Measurements from ENCODE around the gene MS4A3. TPM values are rescaled to one million over a fixed set of nuclear protein-coding genes. Genes with fewer than 3 reads are reported as not detected.

MS4A3 gene
- total and polyA plus RNA-seq, 4 donors: 0.08 to 43.9 (median 0.23) TPM

DNA sequence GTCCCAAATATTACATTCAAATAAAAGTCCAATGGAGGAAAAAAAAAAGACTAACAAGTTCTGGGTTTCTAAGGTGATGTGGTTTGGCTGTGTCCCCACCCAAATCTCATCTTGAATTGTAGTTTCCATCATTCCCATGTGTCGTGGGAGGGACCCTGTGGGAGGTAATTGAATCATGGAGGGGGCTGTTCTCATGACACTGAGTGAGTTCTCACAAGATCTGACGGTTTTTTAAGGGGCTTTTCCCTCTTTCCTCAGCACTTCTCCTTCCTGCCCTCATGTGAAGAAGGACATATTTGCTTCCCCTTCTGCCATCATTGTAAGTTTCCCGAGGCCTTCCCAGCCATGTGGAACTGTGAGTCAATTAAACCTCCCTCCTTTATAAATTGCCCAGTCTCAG is 24.1 kb downstream of the MS4A3 start:
- no peaks in the 10 kb centered on the region for H3K36me3 ChIP-seq (ENCODE audit: control insufficient read depth in 4 of 4, insufficient read depth in 3 of 4, low read depth in 1 of 4, low read length in 3 of 4)
- TF ChIP-seq, protein P1, sequence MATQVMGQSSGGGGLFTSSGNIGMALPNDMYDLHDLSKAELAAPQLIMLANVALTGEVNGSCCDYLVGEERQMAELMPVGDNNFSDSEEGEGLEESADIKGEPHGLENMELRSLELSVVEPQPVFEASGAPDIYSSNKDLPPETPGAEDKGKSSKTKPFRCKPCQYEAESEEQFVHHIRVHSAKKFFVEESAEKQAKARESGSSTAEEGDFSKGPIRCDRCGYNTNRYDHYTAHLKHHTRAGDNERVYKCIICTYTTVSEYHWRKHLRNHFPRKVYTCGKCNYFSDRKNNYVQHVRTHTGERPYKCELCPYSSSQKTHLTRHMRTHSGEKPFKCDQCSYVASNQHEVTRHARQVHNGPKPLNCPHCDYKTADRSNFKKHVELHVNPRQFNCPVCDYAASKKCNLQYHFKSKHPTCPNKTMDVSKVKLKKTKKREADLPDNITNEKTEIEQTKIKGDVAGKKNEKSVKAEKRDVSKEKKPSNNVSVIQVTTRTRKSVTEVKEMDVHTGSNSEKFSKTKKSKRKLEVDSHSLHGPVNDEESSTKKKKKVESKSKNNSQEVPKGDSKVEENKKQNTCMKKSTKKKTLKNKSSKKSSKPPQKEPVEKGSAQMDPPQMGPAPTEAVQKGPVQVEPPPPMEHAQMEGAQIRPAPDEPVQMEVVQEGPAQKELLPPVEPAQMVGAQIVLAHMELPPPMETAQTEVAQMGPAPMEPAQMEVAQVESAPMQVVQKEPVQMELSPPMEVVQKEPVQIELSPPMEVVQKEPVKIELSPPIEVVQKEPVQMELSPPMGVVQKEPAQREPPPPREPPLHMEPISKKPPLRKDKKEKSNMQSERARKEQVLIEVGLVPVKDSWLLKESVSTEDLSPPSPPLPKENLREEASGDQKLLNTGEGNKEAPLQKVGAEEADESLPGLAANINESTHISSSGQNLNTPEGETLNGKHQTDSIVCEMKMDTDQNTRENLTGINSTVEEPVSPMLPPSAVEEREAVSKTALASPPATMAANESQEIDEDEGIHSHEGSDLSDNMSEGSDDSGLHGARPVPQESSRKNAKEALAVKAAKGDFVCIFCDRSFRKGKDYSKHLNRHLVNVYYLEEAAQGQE (IDR thresholded peaks at IDR 0.05): no peak
- TF ChIP-seq HNF4A (conservative IDR thresholded peaks at IDR 0.05): no peak
- TF ChIP-seq, protein P2, sequence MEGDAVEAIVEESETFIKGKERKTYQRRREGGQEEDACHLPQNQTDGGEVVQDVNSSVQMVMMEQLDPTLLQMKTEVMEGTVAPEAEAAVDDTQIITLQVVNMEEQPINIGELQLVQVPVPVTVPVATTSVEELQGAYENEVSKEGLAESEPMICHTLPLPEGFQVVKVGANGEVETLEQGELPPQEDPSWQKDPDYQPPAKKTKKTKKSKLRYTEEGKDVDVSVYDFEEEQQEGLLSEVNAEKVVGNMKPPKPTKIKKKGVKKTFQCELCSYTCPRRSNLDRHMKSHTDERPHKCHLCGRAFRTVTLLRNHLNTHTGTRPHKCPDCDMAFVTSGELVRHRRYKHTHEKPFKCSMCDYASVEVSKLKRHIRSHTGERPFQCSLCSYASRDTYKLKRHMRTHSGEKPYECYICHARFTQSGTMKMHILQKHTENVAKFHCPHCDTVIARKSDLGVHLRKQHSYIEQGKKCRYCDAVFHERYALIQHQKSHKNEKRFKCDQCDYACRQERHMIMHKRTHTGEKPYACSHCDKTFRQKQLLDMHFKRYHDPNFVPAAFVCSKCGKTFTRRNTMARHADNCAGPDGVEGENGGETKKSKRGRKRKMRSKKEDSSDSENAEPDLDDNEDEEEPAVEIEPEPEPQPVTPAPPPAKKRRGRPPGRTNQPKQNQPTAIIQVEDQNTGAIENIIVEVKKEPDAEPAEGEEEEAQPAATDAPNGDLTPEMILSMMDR (IDR thresholded peaks at IDR 0.05; ENCODE audit: low read depth, low read length, missing input control): no peak
- TF ChIP-seq NR2F2 (IDR thresholded peaks at IDR 0.05): no peak
- TF ChIP-seq HNF4G (IDR thresholded peaks at IDR 0.05): no peak
- TF ChIP-seq RXRA (IDR thresholded peaks at IDR 0.05): no peak
- TF ChIP-seq JUND (IDR thresholded peaks at IDR 0.05): no peak
- TF ChIP-seq FOXA2 (IDR thresholded peaks at IDR 0.05): no peak
- TF ChIP-seq FOXA1 (IDR thresholded peaks at IDR 0.05): no peak
- no peak for TF ChIP-seq SP1 (IDR thresholded peaks at IDR 0.05)
- TF ChIP-seq, protein P3, sequence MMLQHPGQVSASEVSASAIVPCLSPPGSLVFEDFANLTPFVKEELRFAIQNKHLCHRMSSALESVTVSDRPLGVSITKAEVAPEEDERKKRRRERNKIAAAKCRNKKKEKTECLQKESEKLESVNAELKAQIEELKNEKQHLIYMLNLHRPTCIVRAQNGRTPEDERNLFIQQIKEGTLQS (IDR thresholded peaks at IDR 0.05): no peak
- TF ChIP-seq, protein P4, sequence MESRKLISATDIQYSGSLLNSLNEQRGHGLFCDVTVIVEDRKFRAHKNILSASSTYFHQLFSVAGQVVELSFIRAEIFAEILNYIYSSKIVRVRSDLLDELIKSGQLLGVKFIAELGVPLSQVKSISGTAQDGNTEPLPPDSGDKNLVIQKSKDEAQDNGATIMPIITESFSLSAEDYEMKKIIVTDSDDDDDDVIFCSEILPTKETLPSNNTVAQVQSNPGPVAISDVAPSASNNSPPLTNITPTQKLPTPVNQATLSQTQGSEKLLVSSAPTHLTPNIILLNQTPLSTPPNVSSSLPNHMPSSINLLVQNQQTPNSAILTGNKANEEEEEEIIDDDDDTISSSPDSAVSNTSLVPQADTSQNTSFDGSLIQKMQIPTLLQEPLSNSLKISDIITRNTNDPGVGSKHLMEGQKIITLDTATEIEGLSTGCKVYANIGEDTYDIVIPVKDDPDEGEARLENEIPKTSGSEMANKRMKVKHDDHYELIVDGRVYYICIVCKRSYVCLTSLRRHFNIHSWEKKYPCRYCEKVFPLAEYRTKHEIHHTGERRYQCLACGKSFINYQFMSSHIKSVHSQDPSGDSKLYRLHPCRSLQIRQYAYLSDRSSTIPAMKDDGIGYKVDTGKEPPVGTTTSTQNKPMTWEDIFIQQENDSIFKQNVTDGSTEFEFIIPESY (IDR thresholded peaks at IDR 0.05): no peak
- no peak for TF ChIP-seq YY1 (IDR thresholded peaks at IDR 0.05)
- TF ChIP-seq TAF1 (conservative IDR thresholded peaks at IDR 0.05): no peak
- no peak for TF ChIP-seq GABPA (IDR thresholded peaks at IDR 0.05 in 1 of 2, conservative IDR thresholded peaks at IDR 0.05 in 1 of 2)
- TF ChIP-seq RAD21 (IDR thresholded peaks at IDR 0.05): no peak
- no peak for TF ChIP-seq EGR1 (IDR thresholded peaks at IDR 0.05; ENCODE audit: low read depth in 2 of 2)
- TF ChIP-seq, protein P5, sequence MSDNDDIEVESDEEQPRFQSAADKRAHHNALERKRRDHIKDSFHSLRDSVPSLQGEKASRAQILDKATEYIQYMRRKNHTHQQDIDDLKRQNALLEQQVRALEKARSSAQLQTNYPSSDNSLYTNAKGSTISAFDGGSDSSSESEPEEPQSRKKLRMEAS (IDR thresholded peaks at IDR 0.05): no peak
- no peak overlapping the region for H3K4me3 ChIP-seq (ENCODE audit: low read depth in 1 of 3, low read length in 3 of 3)
- no peak overlapping the region for H3K9ac ChIP-seq (ENCODE audit: low read depth in 1 of 2, low read length in 2 of 2)
- H3K27me3 ChIP-seq (ENCODE audit: control insufficient read depth in 4 of 4, insufficient read depth in 4 of 4, low read length in 3 of 4): no peaks in the 10 kb centered on the region
- no peak for DNase-seq (ENCODE audit: low spot score)
- 64% methylated on average over 3 of the region's 3 CpGs for WGBS
- no peaks in the 10 kb centered on the region for H3K4me1 ChIP-seq (ENCODE audit: control insufficient read depth in 4 of 4, insufficient read depth in 4 of 4, low read length in 3 of 4)
- H3K27ac ChIP-seq (ENCODE audit: low read depth in 1 of 2, low read length in 2 of 2): no peak overlapping the region
- no peaks in the 10 kb centered on the region for H3K9me3 ChIP-seq (ENCODE audit: control insufficient read depth in 4 of 4, low read length in 3 of 4)
